Lower lobe of right lung (tissue), 2 donors: ENCODE measurements around the gene GRIA1. TPM values are rescaled to one million over a fixed set of nuclear protein-coding genes. Genes with fewer than 3 reads are reported as not detected.

Experiments
- ATAC-seq, 2 donors: fragments of 200-7000 bp; cut with Tn5 transposase; one replicate each; pipeline ENCODE4 v1.9.1; 2020 to 2022; ENCODE audit warnings: mild to moderate bottlenecking in 2 of 2, moderate library complexity in 2 of 2
- DNase-seq: peaks from one replicate; pipeline ENCODE4 v3.0.0-alpha.2; 2020
- H3K27ac ChIP-seq: fragments of 200-600 bp; one replicate; pipeline ENCODE4 v1.8.0; 2022
- H3K27me3 ChIP-seq: fragments of 200-600 bp; one replicate; pipeline ENCODE4 v1.8.0; 2022; ENCODE audit warnings: low read depth
- H3K36me3 ChIP-seq: fragments of 200-600 bp; one replicate; pipeline ENCODE4 v1.8.0; 2022; ENCODE audit warnings: mild to moderate bottlenecking
- H3K4me1 ChIP-seq: fragments of 200-600 bp; one replicate; pipeline ENCODE4 v1.8.0; 2022
- H3K4me3 ChIP-seq: fragments of 200-600 bp; one replicate; pipeline ENCODE4 v1.8.0; 2022; ENCODE audit warnings: mild to moderate bottlenecking
- H3K9me3 ChIP-seq: fragments of 200-600 bp; one replicate; pipeline ENCODE4 v1.8.0; 2022
- CTCF ChIP-seq: fragments of 200-600 bp; IDR thresholded peaks from one replicate; pipeline ENCODE4 v1.8.0; 2022; ENCODE audit warnings: antibody characterized with exemption, mild to moderate bottlenecking
- intact Hi-C: fragments of 100-400 bp; cut with DNase I; formaldehyde crosslinking; loops from one replicate; pipeline ENCODE4 v1.11.0; 2022
- total RNA-seq: library from RNA; stranded (reverse); fragmentation: NEBNext Ultra II Directional; extraction: Animal tissue kit (Norgen Biotek cat#: 25700); gene quantifications from one replicate; pipeline ENCODE4 v1.2.1, GENCODE V29; 2021
- donor health status: DM: no; HTN: yes; CAD: no; lungs with severe emphysema.

Gene GRIA1
- total RNA-seq, 1 donor from 2014 or later, result 10.3 TPM

- Histone ChIP-seq H3K9me3 (no peaks in the 10 kb centered on the region), H3K4me3 (no peak overlapping the region), H3K4me1 (peaks cover 8% of the 10 kb centered on the region), H3K27ac (no peak overlapping the region), H3K27me3 (no peaks in the 10 kb centered on the region), H3K36me3 (no peaks in the 10 kb centered on the region)
- ATAC-seq (no peak), DNase-seq (no peak)
- intact Hi-C loops, result no loop called here
- no peak for TF ChIP-seq CTCF
These were observed 258.4 kb downstream of the GRIA1 start for GRCh38 chr5:153748823-153749222.

DNA sequence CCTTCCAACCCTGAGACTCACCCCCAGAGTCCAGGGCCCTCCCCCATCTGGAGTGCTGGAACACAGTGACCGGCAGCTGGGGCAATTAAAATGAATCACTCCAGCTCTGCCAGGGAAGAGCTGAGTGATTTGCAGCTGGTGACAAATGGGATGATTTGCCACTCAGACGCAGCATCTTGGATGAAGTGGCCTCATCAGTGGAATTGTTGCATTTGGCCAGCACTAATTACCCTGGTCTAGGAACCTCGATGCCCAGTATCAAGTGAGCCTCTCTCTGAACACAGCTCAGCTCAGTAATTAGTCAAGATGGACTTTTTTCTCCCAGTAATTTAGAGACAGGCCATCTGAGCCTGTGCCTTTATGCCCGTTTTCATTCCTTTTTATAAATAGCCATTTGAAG lies 259.5 kb downstream of the GRIA1 start:
- intact Hi-C loops, result no loop called here
- Histone ChIP-seq H3K27ac (no peak overlapping the region), H3K27me3 (no peaks in the 10 kb centered on the region), H3K9me3 (no peaks in the 10 kb centered on the region), H3K36me3 (no peaks in the 10 kb centered on the region), H3K4me1 (peaks cover 8% of the 10 kb centered on the region), H3K4me3 (no peak overlapping the region)
- no peak for DNase-seq
- ATAC-seq, result no peak
- no peak for TF ChIP-seq CTCF

DNA sequence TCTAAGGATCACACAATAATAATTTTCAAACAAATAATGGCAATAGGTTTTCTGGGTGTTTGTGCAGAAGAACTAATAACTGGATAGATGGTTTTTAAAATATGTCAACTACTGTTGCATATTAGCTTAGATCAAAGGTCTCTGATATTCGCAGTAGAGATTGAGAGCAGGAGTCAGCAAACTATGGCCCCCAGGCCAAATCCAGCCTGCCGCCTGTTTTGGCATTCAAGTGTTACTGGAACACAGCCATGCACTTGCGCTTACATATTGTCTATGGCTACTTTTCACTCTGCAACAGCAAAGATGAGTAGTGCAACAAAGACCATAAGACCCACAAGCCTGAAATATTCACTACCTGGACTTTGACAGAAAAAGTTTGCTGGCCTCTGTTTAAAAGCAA lies 260.8 kb downstream of the GRIA1 start:
- Histone ChIP-seq H3K27ac (no peak overlapping the region), H3K27me3 (no peaks in the 10 kb centered on the region), H3K9me3 (no peaks in the 10 kb centered on the region), H3K36me3 (no peaks in the 10 kb centered on the region), H3K4me1 (peaks cover 6% of the 10 kb centered on the region), H3K4me3 (no peak overlapping the region)
- ATAC-seq (no peak), DNase-seq (no peak)
- TF ChIP-seq CTCF, result no peak
- intact Hi-C loops, result no loop called here

DNA sequence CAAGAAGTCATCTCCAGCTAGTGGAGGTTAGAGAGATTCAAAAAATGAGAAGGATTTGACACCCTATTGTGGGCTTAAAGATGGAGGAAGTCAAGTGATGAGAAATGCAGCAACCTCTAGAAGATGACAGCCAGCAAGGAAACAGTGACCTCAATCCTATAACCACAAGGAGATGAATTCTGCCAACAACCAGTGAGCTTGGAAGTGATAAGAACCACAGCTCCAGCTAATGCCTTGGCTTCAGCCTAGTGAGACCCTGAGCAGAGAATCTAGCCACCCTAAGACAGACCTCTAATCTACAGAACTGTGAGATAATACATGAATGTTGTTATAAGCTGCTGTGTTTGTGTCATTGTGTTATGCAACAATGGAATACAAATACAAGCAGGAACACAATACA lies 262.4 kb downstream of the GRIA1 start:
- no peak overlapping the region for H3K27ac ChIP-seq
- no peak for TF ChIP-seq CTCF
- no peak for ATAC-seq
- H3K4me3 ChIP-seq, result no peak overlapping the region
- H3K9me3 ChIP-seq, result no peaks in the 10 kb centered on the region
- no peaks in the 10 kb centered on the region for H3K36me3 ChIP-seq
- intact Hi-C loops, result no loop called here
- no peak for DNase-seq
- H3K4me1 ChIP-seq, result no peaks in the 10 kb centered on the region
- H3K27me3 ChIP-seq, result no peaks in the 10 kb centered on the region

- intact Hi-C loops, result no loop called here
- Histone ChIP-seq H3K9me3 (no peaks in the 10 kb centered on the region), H3K4me1 (no peaks in the 10 kb centered on the region), H3K4me3 (no peak overlapping the region), H3K27ac (no peak overlapping the region), H3K36me3 (no peaks in the 10 kb centered on the region), H3K27me3 (no peaks in the 10 kb centered on the region)
- no peak for DNase-seq
- no peak for TF ChIP-seq CTCF
- ATAC-seq, result no peak
These were observed 263.4 kb downstream of the GRIA1 start for GRCh38 chr5:153753645-153754432.
